ENCODE data around the gene CDHR1.

The CDHR1 gene

DNA sequence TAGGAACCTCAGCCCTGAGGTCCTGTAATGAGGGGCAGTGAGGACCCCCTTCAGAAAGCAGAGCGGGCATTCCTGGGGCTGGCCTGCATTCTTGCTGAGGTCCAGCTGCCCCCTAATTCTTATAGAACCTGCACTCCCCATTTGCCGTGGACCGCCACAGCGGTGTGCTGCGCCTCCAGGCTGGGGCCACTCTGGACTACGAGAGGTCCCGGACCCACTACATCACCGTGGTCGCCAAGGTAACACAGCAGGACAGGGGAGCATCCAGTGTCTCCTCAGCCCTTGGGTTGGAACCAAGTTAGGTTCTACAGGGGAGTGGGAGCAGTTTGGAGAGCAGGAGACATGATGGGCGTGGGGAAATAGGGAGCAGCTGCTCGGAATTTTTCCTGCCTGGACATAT lies 7.3 kb downstream of the CDHR1 start:
- no peak for DNase-seq

DNA sequence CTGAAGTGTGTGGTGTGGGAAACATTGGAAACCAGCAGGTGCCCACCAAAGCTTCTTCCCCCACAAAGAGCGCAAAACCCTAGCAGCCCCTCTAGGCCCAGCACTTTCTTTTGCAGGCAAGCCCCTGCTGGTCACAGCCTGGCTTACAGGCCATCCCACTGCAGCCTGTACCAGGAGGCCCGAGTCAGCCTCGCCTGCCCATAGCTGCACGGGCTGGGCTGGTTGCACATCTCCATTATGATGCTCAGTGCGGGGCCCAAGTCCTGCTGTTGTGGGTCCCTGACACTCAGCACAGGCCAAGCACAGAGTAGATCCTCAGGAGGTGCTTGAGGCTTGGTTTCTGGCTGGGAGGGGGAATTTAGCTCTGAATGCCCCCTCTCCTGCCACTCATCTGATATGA lies 8.0 kb downstream of the CDHR1 start:
- DNase-seq, result no peak

DNA sequence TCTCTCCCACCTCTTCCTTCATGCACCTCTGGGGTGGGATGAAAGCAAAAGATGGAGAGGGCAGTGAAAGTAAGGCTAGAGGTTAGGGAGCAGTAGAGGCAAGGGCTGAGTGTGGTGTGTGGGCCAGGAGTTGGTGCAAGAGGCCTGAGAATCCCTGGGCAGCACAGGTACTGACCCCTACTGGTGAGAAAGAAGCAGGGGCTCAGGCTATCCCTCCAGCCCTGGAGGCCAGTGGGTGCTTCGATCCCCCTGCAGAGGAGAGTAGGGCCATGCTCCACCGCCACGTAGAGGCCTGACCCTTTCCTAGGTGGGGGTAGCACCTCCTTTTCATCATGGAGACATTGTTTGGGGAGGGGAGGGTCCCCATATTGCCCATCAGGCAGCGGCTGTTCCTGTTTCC lies 9.8 kb downstream of the CDHR1 start:
- no peak for DNase-seq

DNA sequence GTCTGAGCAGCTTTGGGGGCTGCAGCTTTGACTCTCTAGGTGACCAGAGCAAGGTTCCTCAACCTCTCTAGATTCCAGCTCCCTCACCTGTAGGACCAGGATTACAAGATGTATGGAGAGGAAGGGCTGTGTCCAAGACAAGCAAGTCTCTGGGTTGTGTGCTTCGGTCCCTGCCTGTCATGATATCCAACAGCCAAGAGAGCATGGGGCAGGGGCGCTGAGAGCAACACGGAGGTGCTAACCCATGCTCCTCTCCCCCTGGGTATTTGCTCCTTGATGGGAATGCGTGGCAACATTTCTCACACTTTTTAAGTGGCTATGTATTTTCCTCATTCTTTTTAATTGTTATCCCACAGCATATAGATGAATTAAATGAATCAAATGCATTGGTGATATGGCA lies 10.3 kb downstream of the CDHR1 start:
- no peak for DNase-seq

DNA sequence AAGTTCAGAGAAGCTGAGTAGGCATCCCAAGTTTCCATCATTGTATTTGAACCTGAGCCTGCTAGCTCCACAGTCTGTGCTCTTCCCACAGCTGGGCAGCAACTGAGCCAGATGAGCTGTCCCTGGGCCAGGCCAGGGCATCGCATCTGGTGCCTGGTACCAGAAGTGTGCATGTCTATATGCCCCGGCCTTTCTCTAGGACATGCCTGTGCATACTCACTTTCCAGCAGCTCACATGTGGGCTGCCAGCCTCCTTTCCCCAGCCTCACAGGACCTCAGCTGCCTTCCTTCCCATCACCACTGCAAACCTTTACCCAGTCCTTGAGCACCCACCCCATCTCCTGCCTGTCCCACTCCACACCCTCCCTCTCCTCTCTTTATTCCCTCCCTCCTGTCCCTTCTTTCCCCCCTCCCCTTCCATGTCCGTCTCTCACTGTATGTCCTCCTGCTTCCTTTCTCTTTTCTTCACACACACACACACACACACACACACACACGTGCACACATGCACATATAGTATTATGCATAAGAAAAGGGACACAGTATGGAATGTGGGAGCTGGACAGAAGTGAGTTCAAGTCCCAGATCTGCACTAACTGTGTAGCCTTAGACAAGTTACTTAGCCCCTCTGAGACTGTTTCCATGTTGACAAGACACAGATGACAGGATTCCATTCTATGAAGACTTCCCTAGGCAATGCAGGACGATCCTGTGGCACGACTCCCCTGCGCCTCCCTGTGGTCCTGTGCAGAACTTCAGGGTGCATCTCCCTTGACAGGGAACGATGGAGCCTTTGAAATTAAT lies 10.9 kb downstream of the CDHR1 start:
- peak; percentile 23 for DNase-seq

DNA sequence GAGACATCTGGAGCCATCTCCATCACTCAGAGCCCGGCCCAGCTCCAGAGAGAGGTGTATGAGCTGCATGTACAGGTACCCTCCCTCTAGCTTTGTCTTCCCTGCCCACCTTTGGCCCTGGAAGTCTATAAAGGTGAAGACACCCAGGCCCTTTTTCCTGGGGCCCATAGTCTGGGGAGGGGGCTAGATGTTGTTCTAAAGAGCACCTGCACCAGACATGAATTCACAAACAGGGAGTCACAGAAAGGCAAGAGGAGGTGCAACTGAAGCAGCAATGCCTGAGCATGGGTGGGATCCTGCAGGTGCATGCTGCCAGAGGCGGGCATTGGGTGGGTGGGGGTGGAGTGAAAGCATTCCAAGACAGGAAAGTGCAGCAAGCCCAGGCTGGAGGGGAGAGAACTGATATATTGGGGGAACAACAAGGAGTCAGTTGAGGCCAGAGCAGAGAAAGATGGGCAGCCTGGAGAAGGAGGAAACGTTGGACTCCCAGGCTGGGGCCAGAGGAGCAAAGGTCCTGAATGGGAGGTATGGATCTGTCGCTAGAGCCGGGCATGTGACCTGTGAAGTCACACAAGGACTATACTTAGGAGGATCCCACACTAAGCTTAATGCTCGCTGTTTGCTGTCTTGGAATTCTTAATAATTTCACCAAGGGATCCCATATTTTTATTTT lies 11.7 kb downstream of the CDHR1 start:
- no peak for DNase-seq

DNA sequence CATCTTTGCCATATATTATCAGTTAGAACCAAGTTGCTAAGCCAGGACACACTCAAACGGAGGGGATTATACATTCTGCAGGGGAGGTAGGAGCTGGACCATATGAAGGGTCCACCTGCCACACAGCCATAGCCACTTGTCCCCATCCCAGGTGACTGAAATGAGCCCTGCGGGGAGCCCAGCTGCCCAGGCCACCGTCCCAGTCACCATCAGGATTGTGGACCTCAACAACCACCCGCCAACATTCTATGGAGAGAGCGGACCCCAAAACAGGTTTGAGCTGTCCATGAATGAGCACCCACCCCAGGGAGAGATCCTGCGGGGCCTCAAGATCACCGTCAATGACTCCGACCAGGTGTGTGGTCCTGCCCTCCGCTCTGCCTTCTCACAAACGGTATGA lies 13.7 kb downstream of the CDHR1 start:
- DNase-seq, result no peak

DNA sequence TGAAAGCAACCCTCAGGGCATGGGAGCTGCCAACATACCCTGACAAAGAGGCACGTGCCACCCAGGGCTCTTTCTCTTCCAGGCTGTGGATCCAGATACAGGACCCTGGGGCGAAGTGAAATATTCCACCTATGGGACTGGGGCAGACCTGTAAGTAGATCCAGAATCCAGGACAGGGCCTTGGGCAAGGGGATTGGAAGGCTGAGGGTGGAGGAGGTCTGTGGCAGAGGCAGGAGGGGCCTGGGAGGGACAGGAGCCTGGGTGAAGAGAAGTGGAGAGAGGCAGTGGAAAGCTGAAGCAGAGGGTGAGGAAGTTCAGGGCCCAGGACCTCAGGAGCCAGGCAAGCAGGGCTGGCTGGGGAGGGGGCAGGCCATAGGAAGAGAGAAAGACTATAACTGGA lies 17.2 kb downstream of the CDHR1 start:
- no peak for DNase-seq

DNA sequence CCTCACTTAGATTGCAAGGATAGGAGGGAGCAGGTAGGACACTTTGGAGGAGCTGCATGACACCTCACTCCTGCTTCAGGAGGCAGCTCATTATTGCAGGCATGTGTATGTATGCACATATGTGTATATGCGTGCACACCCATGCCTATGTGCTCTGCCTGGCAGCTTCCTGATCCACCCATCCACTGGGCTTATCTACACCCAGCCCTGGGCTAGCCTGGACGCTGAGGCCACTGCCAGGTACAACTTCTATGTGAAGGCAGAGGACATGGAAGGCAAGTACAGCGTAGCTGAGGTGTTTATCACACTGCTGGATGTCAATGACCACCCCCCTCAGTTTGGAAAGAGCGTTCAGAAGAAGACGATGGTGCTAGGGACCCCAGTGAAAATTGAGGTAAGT lies 17.7 kb downstream of the CDHR1 start:
- DNase-seq, result no peak

DNA sequence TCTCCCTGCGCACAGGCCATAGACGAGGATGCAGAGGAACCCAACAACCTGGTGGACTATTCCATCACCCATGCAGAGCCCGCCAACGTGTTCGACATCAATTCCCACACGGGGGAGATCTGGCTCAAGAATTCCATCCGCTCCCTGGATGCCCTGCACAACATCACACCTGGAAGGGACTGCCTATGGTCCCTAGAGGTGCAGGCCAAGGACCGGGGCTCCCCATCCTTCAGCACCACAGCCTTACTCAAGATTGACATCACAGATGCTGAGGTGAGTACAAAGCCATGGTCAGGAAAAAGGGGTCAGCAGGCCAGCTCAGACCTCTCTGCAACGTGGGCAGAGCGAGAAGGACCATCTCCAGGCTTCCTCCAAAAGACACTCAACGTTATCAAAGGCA lies 18.7 kb downstream of the CDHR1 start:
- DNase-seq, result no peak

DNA sequence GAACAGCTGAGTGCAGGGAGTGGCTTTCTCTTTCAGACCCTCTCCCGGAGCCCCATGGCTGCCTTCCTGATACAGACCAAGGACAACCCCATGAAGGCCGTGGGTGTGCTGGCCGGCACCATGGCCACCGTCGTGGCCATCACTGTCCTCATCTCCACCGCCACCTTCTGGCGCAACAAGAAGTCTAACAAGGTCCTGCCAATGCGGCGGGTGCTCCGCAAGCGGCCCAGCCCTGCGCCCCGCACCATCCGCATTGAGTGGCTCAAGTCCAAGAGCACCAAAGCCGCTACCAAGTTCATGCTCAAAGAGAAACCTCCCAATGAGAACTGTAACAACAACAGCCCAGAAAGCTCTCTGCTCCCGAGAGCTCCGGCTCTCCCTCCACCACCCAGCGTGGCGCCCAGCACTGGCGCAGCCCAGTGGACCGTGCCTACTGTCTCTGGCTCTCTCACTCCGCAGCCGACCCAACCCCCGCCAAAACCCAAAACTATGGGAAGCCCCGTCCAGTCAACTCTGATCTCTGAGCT lies 19.8 kb downstream of the CDHR1 start:
- DNase-seq, result no peak

DNA sequence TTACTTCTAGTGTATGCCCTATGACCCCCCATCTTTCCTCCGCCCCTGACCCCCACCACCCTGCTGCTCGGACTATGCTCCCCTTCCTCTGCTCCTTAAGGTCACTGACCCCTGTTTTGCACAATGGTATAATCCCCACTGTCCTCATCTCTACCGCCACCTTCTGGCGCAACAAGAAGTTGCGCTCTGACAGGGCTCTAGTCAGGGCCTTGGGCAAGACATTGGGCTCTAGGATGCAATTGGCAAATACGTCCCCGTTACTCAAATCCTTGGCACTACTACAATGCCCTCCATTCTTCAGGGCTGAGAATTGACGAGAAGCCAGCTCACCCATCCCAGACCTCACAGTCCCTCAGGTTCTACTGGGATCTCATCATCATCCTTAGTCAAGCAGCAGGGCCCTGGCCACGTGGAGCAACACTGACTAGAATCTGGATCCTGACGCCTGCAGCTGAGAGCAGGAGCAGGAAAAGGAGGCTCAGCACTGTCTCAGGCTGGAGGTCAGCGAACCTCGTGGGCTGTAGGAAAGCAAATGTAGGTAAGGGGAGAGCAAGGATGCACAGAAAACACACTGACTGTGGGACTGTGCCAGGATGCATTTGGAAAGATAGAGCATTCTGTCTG lies 20.4 kb downstream of the CDHR1 start:
- no peak for DNase-seq

DNA sequence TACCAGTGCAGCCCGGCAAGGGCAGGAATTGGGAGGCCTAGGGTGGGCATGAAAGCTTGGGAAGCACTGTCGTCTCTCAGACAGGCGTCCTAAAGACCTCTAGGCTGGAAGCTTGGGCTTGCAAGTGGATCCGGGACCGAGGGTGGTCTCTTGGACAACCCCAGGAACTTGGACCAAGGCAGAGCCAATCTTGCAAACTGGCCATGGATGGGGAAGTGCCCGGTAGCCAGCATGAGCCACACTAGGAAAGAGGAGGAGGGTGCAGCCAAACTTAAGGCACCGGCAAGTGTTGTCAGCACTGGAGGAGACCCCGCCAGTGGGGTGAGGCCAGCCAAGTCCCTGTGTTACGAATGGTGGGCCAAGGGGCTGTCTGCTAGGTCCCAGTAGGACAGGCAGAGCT lies 22.5 kb downstream of the CDHR1 start:
- DNase-seq, result no peak

DNA sequence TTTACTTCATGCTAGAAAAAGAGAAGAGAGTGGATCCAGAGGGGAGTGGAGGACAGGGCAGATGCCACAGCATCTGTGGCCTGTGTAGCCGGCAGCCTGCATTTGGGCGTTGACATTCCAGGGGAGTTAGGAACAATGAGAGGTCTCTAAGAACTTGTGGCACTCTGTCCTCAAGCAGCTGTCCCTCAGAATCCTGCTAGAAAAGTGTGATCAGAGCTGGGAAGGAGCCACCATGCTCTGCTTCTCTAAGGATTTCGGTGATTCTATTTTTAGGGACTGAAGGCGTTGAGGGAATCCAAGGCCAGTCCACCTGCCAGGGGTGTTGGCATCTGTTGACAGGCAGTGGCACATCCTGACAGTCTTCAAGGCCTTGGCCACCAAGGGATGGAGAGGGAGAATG lies 23.4 kb downstream of the CDHR1 start:
- no peak for DNase-seq

DNA sequence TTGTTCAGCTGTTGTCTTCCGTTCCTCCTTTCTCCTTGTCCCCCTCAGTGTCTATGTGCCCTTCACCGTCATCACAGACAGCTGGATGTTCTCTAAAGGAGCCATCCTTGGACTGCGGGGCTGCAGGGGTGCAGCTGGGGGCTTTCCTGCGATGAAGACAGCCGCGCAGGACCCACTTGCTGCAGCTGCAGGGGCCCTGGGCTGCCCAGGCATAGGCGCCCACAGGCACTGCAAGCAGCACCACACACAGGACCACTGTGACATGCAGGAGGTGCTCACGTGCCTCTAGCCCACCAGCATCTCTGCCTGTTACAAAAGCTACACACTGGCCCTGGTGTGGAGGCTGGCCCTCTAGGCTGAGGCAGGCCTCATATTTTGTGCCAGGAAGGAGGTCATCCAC lies 27.6 kb downstream of the CDHR1 start:
- no peak for DNase-seq

DNA sequence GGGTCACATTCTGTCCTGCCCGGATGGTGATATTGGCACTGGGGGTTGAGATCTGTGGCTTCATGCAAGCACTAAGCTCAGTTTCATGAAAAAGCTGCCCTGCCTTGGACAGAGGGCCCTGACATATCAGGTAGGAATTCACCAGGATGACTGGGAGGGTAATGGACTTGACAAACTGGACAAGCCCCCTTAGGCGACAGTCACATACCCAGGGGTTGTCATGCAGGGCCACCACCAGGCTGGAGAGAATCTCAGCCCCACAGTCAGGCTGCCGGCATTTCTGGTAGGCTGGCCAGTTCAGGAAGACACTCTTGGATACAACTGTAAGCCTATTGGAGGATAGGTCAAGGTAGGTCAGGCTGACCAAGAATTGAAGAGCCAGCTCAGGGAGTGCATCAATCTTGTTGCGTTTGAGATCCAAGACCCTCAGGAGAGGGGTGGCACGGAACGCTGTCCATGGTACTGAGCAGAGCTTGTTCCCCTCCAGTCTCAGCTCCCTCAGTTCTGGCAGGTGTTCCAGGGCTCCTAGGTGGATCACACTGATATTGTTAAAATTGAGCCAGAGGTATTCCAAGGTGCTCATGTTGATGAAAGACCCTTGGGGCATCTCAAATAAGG lies 30.2 kb downstream of the CDHR1 start:
- DNase-seq, result no peak

DNA sequence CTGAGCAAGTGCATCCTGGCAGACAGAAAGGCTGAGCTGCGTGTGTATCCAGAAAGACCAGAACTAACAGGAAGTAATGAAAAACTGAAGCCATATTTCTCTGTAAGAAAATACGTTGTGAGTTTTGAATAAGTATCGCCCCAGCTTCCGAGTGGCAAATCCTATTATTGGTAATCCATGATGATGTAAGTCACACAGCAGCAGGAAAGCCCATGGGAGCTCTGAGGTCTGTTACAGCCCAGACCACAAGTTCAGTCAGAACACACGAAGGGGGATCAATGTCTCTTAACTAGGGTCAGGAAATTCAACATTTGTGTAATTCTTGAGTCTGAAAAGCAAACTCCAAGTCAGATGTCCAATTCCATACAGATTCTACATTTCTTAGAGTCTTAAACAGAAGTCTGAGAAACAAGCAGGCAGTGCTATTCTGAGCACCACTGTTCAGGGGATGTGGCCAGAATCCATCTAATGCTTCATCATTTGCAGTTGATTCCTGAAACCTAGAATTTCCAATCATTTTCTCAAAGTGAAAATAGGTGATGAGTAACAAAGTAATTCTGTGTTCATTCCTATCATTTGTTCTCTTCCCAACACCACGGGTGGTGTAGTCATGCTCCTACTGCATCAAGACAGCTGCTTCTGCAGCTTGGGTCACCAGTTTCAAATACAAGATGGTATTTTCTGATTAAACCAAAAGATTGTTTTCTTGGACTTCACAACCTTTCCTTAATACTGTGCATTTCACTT lies 31.3 kb downstream of the CDHR1 start, which contains the start of gene LRIT2:
Gene LRIT2, minus strand, starts transcription at position 118 of the 747 bp plus-strand sequence. Its CDS starts 24 bp downstream, at position 94.
- no peak for DNase-seq

DNA sequence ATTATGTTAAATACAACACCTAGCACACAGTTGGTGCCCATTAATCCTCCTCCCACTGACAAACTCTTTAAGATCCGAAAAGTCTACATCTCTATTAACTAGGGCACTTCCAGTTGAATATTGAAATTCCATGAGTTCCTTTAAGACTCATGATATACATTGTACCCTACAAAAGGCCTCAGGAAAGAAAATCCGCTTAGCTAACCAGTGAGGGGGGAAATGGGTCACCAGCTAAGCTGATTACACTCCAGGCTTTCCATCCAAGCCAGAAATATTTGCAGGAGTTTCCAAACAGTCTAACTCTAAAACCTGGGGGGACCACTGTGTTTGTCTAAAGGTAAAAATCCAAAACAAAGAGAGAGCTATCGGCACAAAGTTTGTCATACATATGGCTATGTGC lies 32.3 kb downstream of the CDHR1 start:
- DNase-seq, result no peak

DNA sequence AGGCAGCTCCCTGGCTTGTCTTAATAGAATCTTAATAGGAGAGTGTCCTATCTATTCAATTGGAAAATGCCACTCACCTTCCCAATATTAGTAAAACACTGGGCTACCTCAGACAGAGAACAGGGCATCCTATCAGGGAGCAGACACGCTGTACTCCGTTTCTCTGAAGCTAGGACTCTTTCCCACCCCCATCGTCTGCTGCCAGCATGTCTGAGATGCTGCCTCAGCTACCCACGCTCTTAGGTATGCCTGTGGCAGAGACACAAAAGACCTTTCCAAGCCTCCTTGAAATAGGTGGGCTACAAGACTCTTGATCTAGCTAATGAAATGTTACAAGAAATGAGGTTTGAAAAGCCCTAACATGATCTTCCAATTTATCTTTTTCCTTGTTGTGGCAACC lies 33.5 kb downstream of the CDHR1 start:
- no peak for DNase-seq

DNA sequence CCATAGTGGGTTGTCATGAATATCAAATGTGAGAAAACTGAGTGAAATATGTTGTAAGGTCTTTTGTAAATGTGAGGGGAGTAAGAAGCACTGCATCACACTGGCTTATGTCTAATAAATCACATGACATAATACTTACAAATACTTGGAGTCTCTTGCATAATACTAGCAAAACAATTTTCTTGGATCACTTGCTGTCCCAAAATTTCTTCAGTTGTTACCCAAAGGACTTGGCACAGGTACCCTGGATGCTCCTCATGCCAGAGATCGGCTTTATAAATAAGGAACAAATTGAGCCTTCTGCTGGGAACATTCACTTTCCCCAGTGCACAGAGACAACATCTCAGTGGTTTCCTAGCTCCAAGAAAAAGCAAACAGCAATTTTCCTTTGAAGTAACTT lies 36.0 kb downstream of the CDHR1 start:
- no peak for DNase-seq

DNA sequence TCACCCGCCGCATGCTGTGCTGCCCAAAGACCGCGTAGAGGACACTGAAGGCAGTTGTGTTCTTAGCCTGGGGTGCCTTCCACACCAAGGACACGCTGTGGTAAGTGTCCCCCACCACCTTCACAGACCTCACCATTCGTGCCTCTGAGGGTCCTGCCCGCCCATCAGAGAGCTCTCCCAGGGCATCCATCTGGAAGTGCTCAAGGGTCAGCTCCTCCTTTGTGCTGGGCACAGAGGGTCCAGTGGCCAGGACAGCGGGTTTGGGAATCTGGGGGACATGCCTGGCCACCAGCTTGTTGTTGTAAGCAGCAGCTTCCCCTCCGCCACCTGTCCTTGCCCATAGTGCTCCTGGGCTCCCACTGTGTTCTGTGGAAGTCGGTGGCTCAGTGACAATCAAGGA lies 38.0 kb downstream of the CDHR1 start:
- no peak for DNase-seq

DNA sequence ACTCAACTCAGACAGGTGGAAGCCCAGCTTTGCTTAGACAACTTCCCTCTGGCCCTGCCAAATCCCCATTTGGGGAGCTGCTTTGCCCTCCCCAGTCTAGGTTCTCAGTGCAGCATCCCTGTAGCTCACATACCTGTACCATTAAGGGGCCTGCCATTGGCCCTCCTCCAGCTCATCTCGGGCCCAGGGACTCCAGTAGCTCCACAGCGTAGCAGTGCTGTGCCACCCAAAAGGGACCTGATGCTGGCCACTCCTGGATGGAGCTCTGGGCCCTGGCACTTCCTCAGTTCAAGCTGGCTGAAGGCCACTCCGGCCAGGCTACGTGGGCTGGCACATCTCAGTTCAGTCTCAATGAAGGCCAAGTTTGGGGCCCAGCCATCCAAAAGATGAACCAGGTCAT lies 39.6 kb downstream of the CDHR1 start:
- DNase-seq, result no peak

DNA sequence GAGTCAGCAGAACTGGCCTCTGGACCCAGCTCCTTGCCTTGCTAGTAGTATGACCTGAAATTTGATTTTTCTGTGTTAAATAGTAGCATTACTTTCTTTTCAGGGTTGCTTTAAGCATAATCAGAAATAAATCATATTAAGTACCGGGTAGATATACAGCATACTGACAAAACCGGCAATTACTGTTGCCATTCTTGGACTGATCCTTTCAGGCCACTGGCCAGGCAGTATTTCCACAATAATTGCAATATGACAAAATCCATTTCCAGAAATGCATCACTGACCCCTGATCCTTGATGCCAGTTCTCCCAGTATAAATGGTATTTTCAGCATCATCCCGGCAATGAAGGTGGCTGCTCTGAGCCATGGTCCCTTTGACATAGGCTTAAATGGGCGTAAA lies 40.1 kb downstream of the CDHR1 start:
- no peak for DNase-seq
